Measurements from ENCODE around the gene ARHGEF9.

Gene ARHGEF9

DNA sequence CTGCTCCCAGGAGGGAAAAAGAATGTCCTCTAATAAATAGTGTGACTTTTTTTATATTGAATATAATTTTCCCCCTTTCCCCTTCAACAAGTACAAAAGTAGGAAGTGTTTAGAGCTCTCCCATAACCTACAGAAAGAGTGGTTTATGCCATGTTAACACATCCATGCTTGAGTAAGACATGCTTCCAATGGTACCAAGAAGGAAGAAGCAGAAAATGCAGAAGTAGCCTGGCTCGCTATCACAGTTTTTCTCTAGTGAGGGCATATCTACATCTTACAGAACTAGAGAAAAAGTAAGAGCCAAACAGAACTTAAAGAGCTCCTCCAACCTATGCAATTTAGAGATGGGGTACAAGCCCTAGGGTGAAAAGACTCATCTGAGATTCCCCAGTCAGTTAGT is 82.5 kb downstream of the ARHGEF9 start (continued):
- TF ChIP-seq TRIM28 (IDR thresholded peaks at IDR 0.05; ENCODE audit: borderline replicate concordance, low read length) (no peak), KLF10 (tag by site-specific recombination; IDR thresholded peaks at IDR 0.05) (no peak), ZNF843 (tag by site-specific recombination; IDR thresholded peaks at IDR 0.05) (no peak), ZNF354C (tag by site-specific recombination; IDR thresholded peaks at IDR 0.05; ENCODE audit: borderline replicate concordance, low read depth) (no peak), ELK4 (IDR thresholded peaks at IDR 0.05; ENCODE audit: borderline replicate concordance, low read depth, low read length) (no peak), ZNF544 (tag by site-specific recombination; IDR thresholded peaks at IDR 0.05) (no peak)
- TF ChIP-seq, protein P1, sequence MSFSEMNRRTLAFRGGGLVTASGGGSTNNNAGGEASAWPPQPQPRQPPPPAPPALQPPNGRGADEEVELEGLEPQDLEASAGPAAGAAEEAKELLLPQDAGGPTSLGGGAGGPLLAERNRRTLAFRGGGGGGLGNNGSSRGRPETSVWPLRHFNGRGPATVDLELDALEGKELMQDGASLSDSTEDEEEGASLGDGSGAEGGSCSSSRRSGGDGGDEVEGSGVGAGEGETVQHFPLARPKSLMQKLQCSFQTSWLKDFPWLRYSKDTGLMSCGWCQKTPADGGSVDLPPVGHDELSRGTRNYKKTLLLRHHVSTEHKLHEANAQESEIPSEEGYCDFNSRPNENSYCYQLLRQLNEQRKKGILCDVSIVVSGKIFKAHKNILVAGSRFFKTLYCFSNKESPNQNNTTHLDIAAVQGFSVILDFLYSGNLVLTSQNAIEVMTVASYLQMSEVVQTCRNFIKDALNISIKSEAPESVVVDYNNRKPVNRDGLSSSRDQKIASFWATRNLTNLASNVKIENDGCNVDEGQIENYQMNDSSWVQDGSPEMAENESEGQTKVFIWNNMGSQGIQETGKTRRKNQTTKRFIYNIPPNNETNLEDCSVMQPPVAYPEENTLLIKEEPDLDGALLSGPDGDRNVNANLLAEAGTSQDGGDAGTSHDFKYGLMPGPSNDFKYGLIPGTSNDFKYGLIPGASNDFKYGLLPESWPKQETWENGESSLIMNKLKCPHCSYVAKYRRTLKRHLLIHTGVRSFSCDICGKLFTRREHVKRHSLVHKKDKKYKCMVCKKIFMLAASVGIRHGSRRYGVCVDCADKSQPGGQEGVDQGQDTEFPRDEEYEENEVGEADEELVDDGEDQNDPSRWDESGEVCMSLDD (tag by site-specific recombination; IDR thresholded peaks at IDR 0.05): no peak

DNA sequence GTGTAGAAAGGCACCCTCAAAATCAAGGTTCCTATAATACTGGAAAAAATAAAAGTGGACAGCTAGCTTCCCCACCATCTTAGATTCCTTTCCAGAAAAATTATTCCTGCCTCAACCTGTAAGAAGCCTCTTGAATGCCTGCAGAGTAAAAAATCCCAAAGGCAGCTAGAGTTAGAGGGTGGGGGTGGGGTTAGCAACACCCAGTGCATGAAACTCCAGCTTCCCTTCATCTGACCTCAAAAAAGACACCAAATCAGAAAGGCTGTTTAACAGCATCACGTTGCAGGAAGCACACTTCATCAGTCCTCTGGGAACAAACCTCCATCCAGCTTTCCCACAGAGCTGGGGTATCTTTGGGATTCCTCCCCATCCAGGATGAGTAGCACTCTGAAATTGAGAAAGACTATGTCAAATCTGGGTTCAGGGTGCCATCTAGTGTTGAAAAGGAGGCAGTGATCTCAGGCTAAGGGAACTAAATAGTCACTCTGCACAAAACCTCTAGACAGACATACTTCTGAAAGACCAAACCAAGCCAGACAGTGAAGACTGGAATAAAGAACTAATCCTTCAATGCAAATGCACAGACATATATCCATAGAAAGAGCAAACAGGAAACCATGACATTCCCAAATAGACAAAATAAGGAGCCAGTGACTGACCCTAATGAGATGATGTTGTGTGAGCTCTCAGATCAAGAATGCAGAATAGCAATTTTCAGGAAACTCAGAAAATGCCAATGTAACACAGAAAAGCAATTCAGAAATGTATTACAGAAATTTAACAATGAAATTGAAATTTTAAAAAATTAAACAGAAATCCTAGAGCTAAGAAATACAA is 97.9 kb downstream of the ARHGEF9 start:
- CTCF ChIA-PET: interaction anchor here (0.5 to 1.7 kb wide), 14 partner anchors 10 to 637 kb away, joined by 3 to 14 read pairs (median 3); no protein-coding TSS in a partner anchor
- no peak overlapping the region for H3K27ac ChIP-seq (ENCODE audit: extremely low read depth, low read depth, low read length)
- no peaks in the 10 kb centered on the region for H3K4me1 ChIP-seq (ENCODE audit: control insufficient read depth, insufficient read depth, low read length)
- H3K4me3 ChIP-seq (ENCODE audit: low read depth, low read length): no peak overlapping the region
- peaks cover 2% of the 10 kb centered on the region for H3K9me3 ChIP-seq (ENCODE audit: control insufficient read depth, insufficient read depth, low read depth, low read length)
- H3K36me3 ChIP-seq (ENCODE audit: control insufficient read depth in 2 of 2, insufficient read depth in 1 of 2, low read length in 2 of 2): no peaks in the 10 kb centered on the region
- POLR2A ChIA-PET: no interaction called here
- TF ChIP-seq ZNF660 (tag by site-specific recombination; IDR thresholded peaks at IDR 0.05): peak; percentile 62; the same call in 1 of the 2 replicates
- TF ChIP-seq ZNF555 (tag by site-specific recombination; conservative IDR thresholded peaks at IDR 0.05): no peak
- 0 out of 2 replicates have a peak, but pooled peaks have one; percentile 38 for TF ChIP-seq CTCF (tag by site-specific recombination; IDR thresholded peaks at IDR 0.05)
- peak; percentile 95 for TF ChIP-seq ZNF654 (tag by site-specific recombination; IDR thresholded peaks at IDR 0.05; ENCODE audit: low read depth)
- no peak for TF ChIP-seq ZNF114 (tag by site-specific recombination; IDR thresholded peaks at IDR 0.05)

- no peak overlapping the region for H3K27ac ChIP-seq (ENCODE audit: extremely low read depth, low read depth, low read length)
- peaks cover 2% of the 10 kb centered on the region for H3K9me3 ChIP-seq (ENCODE audit: control insufficient read depth, insufficient read depth, low read depth, low read length)
- ChIA-PET POLR2A (no interaction called here), CTCF (no interaction called here)
- H3K4me3 ChIP-seq (ENCODE audit: low read depth, low read length): no peak overlapping the region
- peaks cover 0 to 4% of the 10 kb centered on the region in 2 experiments; a peak in 1 of 3 replicates for H3K36me3 ChIP-seq (ENCODE audit: control insufficient read depth in 2 of 2, insufficient read depth in 1 of 2, low read length in 2 of 2)
- no peaks in the 10 kb centered on the region for H3K4me1 ChIP-seq (ENCODE audit: control insufficient read depth, insufficient read depth, low read length)
- TF ChIP-seq ZNF548 (tag by site-specific recombination; IDR thresholded peaks at IDR 0.05) (no peak), ZNF138 (tag by site-specific recombination; IDR thresholded peaks at IDR 0.05; ENCODE audit: borderline replicate concordance) (no peak), OVOL3 (tag by site-specific recombination; IDR thresholded peaks at IDR 0.05) (no peak), ZNF324 (tag by site-specific recombination; IDR thresholded peaks at IDR 0.05) (no peak), ZNF529 (tag by site-specific recombination; IDR thresholded peaks at IDR 0.05; ENCODE audit: insufficient replicate concordance) (no peak), OSR2 (tag by site-specific recombination; IDR thresholded peaks at IDR 0.05) (no peak), ZNF530 (tag by site-specific recombination; IDR thresholded peaks at IDR 0.05; ENCODE audit: low read depth) (no peak), ZNF416 (tag by site-specific recombination; IDR thresholded peaks at IDR 0.05) (no peak), ZNF274 (IDR thresholded peaks at IDR 0.05; ENCODE audit: low read length) (no peak), ZNF274 (tag by site-specific recombination; IDR thresholded peaks at IDR 0.05; ENCODE audit: borderline replicate concordance) (no peak), BCL11B (tag by site-specific recombination; IDR thresholded peaks at IDR 0.05; ENCODE audit: low read depth) (no peak), ZFP37 (tag by site-specific recombination; IDR thresholded peaks at IDR 0.05) (no peak), TCF7L2 (IDR thresholded peaks at IDR 0.05; ENCODE audit: borderline replicate concordance, low read depth, low read length) (no peak), ZNF23 (tag by site-specific recombination; IDR thresholded peaks at IDR 0.05; ENCODE audit: borderline replicate concordance) (no peak), ZNF645 (tag by site-specific recombination; IDR thresholded peaks at IDR 0.05) (no peak)
Measured at GRCh38 chrX:63680423-63680822, 104.6 kb downstream of the ARHGEF9 start.
